DOHH2 (cell line): ENCODE measurements around the gene FRZB.

ENCODE experiments used
- CTCF ChIP-seq: fragments of 200-600 bp; sonication (generic); IDR thresholded peaks from one replicate; pipeline ENCODE4 v1.5.1; 2014; ENCODE audit warnings: antibody characterized with exemption, mild to moderate bottlenecking, low read depth, low read length; ENCODE audit not compliant: poor library complexity, severe bottlenecking
- EZH2phosphoT487 ChIP-seq: fragments of 200-600 bp; sonication (generic); IDR thresholded peaks from 2 replicates; pipeline ENCODE4 v1.6.1; 2017; ENCODE audit warnings: borderline replicate concordance, mild to moderate bottlenecking, antibody characterized with exemption, low read length, moderate library complexity, mixed read lengths

GRCh38 chr2:182855376-182855775, 11.1 kb downstream of the FRZB start:
- TF ChIP-seq CTCF (no peak), EZH2phosphoT487 (no peak)
